GM21360 (cell line): ENCODE data around the gene AP4E1.
"Not testable (repeated sequence)": the region's sequence is repeated elsewhere in the genome, so short reads cannot be mapped to it uniquely, and the experiment has no call there.

Experiments
- ATAC-seq: cut with Tn5 transposase; IDR thresholded peaks from one replicate; pipeline ENCODE4 v1.9.1; 2021; ENCODE audit warnings: mild to moderate bottlenecking, moderate library complexity; ENCODE audit not compliant: unreplicated experiment

Gene AP4E1

DNA sequence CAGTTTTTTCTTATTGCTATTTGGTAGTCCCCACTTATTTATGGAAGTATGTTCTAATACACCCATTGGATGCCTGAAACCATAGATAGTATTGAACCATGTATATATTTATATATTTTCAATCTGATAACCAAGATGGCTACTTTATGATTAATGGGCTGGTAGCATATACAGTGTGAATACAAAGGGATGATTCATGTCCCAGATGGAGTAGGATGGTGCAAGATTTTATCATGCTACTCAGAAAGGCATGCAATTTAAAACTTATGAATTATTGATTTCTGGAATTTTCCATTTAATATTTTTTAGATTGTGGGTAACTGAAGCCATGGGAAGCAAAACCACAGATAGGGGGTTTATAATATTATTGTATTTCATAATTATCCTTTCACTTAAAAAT, 35.2 kb downstream of the AP4E1 start:
- no peak for ATAC-seq

DNA sequence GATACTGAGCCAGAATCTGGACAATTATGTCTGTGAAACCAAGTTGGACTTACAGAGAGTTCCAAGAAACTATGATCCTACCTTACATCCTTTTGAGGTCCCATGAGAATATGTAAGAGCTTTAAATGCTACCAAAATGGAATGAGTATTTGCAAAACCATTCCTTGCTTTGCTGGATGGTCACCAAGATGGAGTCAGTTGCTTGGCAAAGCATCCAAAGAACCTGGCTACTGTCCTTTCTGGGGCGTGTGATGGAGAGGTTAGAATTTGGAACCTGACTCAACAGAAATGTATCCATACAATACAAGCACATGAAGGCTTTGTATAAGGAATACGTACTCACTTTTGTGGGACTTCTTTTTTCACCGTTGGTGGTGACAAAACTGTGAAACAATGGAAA, 36.2 kb downstream of the AP4E1 start:
- no peak for ATAC-seq

DNA sequence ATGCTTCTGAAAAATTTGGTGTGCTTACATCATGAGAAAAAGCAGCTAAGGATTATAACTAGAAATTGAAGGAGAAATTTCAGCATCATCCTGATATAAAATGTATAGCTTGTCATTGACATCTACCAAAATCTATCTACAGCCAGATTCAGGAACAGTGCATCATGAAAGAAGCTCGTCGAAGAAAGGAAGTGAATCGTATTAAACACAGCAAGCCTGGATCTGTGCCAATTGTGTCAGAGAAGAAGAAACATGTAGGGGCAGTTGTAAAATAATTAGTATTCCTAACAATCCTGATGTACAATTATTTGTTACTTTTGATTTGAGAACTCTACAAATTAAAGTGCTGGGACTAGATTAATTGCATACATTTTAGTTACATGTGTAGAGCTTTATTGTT, 37.2 kb downstream of the AP4E1 start:
- ATAC-seq, result no peak

DNA sequence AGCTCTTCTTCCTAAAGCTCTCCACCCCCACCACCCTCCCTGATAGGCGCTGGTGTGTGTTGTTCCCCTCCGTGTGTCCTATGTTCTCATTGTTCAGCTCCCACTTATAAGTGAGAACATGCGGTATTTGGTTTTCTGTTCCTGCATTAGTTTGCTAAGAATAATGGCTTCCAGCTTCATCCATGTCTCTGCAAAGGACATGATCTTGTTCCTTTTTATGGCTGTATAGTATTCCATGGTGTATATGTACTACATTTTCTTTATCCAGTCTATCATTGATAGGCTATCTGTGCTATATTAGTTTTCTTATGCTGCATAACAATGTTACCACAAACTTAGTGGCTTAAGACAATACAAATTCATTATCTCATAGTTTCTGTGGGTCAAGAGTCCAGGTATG, 42.3 kb downstream of the AP4E1 start:
- not testable (repeated sequence) for ATAC-seq

DNA sequence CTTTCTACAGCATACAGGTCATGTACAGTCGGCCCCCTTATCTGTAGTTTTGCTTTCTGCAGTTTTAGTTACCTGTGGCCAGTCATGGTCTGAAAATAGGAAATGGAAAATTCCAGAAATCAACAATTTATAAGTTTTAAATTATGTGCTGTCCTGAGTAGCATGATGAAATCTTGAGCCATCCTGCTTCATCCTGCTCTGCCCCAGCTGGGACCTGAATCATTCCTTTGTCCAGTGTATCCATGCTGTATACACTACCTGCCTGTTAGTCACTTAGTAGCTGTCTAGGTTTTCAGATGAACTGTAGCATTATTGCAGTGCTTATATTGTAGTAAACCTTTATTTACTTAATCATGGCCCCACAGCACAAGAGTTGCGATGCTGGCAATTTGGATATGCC, 44.8 kb downstream of the AP4E1 start:
- ATAC-seq, result no peak

DNA sequence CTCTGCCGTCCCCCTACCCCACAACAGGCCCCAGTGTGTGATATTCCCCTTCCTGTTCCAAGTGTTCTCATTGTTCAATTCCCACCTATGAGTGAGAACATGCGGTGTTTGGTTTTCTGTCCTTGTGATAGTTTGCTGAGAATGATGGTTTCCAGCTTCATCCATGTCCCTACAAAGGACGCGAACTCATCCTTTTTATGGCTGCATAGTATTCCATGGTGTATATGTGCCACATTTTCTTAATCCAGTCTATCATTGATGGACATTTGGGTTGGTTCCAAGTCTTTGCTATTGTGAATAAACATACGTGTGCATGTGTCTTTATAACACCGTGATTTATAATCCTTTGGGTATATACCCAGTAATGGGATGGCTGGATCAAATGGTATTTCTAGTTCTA, 46.4 kb downstream of the AP4E1 start:
- not testable (repeated sequence) for ATAC-seq

DNA sequence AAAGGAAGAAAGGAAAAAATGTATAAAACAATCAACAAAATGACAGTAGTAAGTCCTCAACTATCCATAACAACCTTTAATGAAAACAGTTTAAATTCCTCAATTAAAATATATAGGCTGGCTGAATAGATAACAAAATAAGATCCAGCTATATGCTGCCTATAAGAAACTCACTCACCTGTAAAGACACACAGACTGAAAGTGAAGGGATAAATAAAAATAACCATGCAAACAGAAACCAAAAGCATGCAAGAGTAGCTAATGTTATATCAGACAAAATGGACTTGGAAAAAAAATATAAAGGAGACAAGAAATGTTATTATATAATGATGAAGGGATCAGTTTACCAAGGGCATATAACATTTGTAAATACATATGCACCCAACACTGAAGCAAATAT, 51.2 kb downstream of the AP4E1 start:
- no peak for ATAC-seq

DNA sequence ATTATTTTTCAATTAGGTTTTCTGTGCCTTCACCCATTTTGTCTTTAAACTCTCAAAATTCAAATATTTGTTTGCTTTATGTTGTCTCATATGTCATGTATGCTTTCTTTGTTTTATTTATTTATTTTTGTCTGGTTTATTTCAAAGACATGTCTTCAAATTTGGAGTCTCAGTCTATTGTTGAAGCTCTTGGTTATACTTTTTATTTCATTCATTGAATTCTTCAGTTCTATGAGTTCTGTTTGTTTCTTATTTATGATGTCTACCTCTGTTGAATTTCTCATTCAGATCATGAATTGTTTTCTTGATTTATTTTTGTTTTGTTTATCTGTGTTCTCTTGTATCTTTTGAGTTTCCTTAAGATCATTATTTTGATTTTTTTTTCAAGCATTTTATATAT, 55.6 kb downstream of the AP4E1 start:
- no peak for ATAC-seq

DNA sequence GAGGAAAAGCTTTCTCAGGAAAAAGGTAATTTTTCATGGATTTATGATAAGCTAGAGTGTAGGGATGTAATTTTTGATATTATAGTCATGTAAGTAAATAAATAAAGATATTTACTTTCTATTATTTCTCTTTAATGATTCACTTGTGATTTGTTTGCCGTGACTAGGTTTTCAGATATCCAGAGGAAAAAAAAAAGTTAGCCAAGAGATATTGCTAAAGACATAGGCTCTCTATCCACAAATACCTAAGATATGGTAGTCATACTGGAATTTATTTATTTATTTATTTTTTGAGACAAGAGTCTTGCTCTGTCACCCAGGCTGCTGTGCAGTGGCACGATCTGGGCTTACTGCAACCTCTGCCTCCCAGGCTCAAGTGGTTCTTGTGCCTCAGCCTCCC, 59.9 kb downstream of the AP4E1 start:
- ATAC-seq, result no peak

DNA sequence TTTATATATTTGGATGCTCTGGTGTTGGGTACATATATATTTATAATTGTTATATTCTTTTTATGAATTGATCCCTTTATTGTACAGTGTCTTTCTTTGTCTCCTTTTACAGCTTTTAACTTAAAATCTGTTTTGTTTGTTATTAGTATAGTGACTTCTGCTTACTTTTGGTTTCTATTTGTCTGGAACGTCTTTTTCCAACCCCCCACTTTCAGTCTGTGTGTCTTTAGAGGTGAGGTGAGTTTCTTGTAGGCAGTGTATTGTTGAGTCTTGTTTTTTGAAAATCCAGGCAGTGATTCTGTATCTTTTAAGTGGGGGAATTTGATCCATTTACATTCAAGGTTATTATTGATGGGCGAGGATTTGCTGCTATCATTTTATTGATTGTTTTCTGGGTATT, 62.0 kb downstream of the AP4E1 start:
- ATAC-seq, result no peak

DNA sequence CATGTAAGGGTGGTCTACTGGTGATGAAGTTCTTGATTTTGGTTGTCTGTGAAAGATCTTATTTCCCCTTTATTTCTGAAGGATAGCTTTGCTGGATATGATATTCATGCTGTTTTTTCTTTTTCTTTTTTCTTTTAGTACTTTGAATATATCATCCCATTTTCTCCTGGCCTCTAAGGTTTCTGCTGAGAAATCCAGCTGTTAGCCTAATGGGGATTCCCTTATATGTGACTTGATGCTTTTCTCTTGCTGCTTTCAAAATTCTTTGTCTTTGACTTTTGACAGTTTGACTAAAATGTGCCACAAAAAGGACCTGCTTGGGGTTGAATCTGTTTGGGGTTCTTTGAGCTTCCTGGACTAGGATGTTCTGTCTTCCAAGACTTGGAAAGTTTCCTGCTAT, 62.6 kb downstream of the AP4E1 start:
- no peak for ATAC-seq

DNA sequence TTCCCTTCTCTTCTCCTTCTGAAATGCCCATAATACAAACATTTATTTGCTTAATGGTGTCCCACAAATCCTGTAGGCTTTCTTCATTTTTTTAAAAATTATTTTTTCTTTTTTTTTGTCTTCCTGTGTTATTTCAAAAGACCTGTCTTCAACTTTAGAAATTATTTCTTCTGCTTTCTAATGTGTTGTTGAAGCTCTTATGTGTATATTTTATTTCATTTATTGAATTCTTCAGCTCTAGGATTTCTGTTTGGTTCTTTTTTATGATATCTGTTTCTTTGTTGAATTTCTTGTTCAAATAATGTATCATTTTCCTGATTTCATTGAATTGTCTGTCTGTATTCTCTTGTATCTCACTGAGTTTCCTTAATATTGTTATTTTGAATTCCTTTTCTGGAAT, 63.1 kb downstream of the AP4E1 start:
- no peak for ATAC-seq

DNA sequence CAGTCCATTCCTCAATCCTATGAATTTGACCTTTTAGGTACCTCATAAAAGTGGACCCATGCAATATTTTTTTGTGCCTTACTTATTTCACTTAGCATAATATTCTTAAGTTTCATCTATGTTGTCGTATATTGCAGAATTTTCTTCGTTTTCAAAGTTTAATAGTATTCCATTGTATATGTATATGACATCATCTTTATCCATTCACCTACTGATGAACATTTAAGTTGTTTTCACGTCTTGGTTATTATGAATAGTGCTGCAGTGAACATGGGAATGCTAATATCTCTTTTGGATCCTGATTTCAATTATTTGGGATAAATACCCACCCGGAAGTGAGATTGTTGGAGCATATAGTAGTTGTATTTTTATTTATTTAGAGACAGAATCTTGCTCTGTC, 65.1 kb downstream of the AP4E1 start:
- no peak for ATAC-seq

DNA sequence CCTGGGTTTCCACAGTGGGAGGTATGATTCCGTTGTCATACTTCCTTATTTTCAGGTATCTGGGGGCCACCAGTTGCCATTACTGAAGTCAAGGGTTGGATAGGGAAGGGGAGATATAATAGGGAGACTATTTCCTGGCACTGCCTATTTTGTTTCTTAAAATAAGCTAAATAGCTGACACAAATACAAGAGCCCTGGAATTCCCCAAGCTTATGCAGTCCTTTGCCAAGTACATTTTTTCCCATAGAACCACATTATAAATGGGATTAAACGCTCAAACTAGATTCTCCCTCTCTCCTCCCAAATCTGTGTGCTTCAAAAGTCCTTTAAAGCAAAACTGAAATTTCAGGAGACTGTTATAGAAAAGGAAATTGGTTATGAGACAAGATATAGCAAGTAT, 68.7 kb downstream of the AP4E1 start:
- ATAC-seq, result no peak

DNA sequence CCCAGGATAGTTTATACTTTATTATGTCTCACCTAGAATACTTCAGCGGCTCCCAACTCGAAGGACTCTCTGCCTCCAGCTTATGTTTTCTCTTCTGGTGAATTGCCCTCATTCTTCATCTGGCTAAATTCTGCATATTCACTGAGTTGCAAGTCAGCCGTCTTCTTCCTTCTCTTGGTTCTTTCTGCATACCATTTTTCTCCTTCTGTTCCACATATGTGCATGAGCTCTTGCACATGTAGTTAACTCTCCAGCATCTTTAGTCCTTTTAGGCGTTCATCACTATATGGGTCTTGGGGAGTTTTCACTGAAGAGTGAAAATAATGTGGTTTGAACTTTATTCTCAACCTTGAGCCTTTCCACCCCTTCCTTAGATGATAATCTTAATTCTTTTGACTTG, 70.1 kb downstream of the AP4E1 start:
- no peak for ATAC-seq

DNA sequence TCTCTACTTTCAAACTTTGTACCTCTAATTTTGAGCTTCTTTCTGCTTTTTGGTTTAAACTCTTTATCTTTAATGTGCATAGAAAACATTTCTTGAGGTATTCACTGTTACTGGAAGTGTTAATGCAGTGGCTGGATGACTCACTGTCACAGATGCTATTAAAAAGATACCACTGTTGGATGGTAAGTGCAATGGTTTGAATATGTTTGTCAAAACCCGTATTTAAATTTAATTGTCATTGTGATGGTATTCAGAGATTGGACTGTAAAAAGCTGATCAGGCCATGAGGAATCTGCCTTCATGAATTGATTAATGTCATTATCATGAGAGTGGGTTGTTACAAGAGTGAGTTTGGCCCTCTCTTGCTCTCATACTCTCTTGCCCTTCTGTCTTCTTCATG, 70.6 kb downstream of the AP4E1 start:
- no peak for ATAC-seq

DNA sequence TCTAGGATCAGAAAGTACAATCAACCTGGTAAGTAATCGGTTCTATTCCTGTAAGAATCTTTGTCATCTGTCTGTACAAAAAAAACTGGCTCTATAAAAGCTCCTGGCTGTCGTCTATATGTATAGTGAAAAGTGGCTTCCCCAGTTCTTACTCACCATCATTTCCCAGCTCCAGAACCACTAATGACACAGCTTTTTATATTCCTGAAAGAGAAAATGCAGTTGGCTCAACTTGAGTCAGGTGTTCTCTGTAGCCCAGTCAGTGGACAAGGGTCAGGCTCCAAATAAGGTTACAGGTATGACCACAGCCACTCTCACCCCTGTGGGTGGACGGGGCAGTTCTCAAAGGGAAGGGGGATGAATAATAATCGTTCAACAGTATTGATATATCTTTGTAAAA, 85.1 kb downstream of the AP4E1 start:
- ATAC-seq, result no peak

DNA sequence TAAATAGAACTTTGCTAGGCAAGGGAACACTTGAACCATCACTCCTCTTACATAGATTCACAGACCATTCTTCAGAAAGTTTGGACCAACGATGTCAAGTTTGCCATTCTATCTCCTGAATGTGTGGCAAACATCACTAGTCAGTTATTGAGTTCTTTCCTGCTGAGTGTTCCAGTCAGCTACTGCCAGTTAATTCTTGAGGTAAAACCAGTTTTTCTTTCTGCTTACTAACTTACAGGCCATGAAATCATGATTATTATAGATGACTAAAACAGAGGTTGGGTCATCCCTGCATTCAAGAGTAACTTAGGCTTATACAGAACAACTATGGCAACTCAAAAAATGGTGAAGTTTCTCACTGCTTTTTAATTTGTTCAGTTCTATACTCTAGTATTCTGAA, 88.2 kb downstream of the AP4E1 start:
- no peak for ATAC-seq

DNA sequence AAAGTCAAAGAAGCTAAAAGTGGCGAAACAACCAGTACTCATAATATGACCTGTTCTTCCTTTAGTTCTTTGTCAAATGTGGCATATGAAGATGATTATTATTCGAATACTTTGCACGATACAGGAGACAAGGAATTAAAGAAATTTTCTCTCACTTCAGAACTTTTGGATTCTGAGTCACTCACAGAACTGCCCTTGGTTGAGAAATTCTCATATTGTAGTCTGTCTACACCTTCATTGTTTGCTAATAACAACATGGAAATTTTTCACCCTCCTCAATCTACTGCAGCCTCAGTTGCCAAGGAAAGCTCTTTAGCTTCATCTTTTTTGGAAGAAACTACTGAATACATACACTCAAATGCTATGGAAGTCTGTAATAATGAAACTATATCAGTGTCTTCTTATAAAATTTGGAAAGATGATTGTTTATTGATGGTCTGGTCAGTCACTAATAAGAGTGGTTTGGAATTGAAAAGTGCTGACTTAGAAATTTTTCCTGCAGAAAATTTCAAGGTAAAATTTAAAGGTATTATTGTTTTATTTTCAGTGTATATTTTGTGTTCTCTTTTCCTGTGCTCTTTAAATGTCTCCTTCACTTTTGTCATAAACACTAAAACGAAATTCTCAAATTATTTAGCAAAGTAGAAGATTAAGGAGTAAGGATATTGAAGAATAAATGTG, 89.0 kb downstream of the AP4E1 start:
- no peak for ATAC-seq

DNA sequence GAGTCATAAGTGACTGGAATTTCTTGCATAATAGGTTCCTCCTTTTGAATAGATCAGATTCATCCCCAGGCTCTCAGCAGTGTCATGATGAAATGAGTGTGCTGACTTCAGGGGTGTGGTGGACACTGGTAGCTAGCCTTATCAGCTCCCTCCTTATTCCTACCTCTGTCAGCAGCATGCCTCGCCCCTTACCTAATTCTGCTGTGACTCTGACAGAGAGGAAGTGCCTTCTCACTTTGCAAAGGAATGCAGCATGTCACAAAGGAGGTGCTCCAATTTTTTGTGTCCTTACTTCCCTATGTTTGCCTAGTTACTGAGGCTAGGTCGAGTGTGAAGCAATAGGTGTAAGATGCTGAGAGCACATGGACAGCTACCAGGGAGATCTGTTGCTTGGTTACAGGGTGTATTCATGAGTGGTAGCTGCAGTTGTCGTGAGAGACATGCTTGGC, 95.6 kb downstream of the AP4E1 start:
- ATAC-seq, result no peak

DNA sequence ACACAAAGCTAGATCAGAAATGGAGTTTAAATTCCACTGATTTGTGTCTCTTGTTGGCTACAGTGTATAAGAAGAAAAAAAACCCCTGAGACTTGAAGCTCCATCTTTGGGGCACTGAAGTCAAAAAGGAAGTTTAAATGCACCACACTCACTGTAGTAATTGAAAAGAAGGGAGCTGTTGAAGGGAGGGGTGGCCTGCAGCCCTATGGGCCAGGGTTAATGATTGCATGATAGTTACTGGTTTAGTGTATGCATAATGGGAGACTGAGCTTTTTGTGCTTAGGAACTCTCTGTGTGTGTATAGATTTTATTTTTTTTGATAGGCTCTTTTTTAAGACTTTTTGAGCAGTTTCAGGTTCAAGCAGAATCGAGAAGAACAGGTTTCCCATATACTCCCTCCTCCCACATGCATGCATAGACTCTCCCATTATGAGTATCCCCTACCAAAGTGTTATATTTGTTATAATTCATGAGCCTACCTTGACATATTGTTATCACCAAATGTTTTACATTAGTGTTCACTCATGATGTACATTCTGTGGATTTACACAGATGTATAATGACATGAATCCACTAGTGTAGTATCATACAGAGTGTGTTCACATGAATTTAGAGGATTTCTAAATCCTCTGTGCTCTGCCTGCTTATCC, 98.0 kb downstream of the AP4E1 start:
- no peak for ATAC-seq

DNA sequence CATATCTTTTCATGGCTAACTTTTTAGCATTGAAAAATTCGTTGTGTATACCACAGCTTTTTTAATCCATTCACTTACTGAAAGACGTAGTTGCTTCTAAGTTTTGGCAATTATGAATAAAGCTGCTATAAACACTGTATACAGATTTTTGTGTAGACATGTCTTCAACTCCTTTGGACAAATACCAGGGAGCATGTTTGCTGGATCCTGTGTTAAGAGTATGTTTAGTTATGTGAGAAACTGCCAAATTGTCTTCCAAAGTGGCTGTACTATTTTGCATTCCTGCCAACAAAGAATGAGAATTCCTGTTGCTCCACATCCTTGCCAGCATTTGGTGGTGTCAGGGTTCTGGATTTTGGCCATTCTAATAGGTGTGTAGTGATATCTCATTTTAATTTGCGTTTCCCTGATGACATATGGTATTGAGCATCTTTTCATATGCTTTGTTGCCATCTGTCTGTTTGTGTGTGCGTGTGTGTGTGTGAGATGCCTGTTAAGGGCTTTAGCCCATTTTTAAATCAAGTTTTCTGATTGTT, 98.7 kb downstream of the AP4E1 start:
- ATAC-seq, result no peak

DNA sequence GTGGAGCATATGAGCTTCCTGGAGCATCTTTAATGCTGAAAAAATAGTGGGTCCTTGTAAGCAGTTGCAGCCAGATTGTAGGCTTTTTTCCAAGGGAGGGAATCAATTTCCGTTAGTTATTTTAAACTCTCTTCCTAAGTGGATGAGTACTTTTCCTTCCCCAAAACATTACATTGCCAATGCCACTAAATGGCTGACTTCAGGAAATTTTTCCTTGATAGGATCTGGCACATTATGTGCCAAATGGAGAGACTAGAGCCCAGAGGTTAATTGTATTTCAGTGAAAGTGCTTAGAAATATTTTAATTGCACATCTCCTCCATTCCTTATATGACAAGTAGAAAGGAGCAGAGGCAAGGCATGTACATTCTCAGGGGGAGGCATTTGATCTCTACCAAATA, 102.7 kb downstream of the AP4E1 start:
- ATAC-seq, result no peak
